Peyer's patch (tissue), 4 donors: ENCODE measurements around the gene NKAIN2. TPM values are rescaled to one million over a fixed set of nuclear protein-coding genes. Genes with fewer than 3 reads are reported as not detected.
"Not testable (repeated sequence)": the region's sequence is repeated elsewhere in the genome, so short reads cannot be mapped to it uniquely, and the experiment has no call there.

ENCODE experiments used
- DNase-seq, 3 donors: peaks; one replicate each; pipeline ENCODE4 v3.0.0-alpha.2; 2017 to 2019
- H3K27ac ChIP-seq, 4 donors: fragments of 200-600 bp; sonication (generic); one replicate each; pipeline ENCODE4 v1.5.1; 2016 to 2019
- H3K27me3 ChIP-seq, 2 donors: fragments of 200-600 bp; sonication (generic); one replicate each; pipeline ENCODE4 v1.5.1; 2019
- H3K36me3 ChIP-seq, 3 donors: fragments of 200-600 bp; sonication (generic); one replicate each; pipeline ENCODE4 v1.5.1; 2016 to 2019
- H3K4me1 ChIP-seq, 4 donors: fragments of 200-600 bp; sonication (generic); one replicate each; pipeline ENCODE4 v1.5.1; 2016 to 2019
- H3K4me3 ChIP-seq, 4 donors: fragments of 200-600 bp; sonication (generic); 1 replicate in 3 of 4; 2 replicates in 1 of 4; pipeline ENCODE4 v1.5.1; 2016 to 2019; ENCODE audit warnings: mild to moderate bottlenecking in 1 of 4
- H3K9me3 ChIP-seq, 4 donors: fragments of 200-600 bp; sonication (generic); one replicate each; pipeline ENCODE4 v1.5.1; 2016 to 2019; ENCODE audit warnings: mild to moderate bottlenecking in 1 of 4
- POLR2A ChIP-seq, 2 donors: fragments of 450-650 bp; IDR thresholded peaks; one replicate each; pipeline ENCODE4 v1.5.1; 2017; ENCODE audit warnings: antibody characterized with exemption in 2 of 2, mild to moderate bottlenecking in 2 of 2, moderate library complexity in 2 of 2
- total RNA-seq, 4 donors: library from RNA; depleted of rRNA; stranded (reverse); fragments of >200 nt; gene quantifications; one replicate each; pipeline ENCODE4 v1.1.0, GENCODE V29; 2016
- TF ChIP-seq, protein P1 (sequence below), 6 experiments: fragments of 450-650 bp in 4 of 6; fragments of 200-600 bp in 2 of 6; sonication (generic) in 1 of 6; IDR thresholded peaks; one replicate each; pipeline ENCODE4 v1.5.1; 2017 to 2019; ENCODE audit warnings: antibody characterized with exemption in 6 of 6, mild to moderate bottlenecking in 3 of 6, moderate library complexity in 1 of 6

Gene NKAIN2
- total RNA-seq, 4 donors from 2014 or later, result not detected

- no peak overlapping the region for H3K4me3 ChIP-seq
- no peaks in the 10 kb centered on the region for H3K27me3 ChIP-seq
- H3K27ac ChIP-seq, result no peak overlapping the region
- H3K4me1 ChIP-seq, result no peaks in the 10 kb centered on the region
- H3K36me3 ChIP-seq, result no peaks in the 10 kb centered on the region
- DNase-seq, result no peak
- H3K9me3 ChIP-seq, result no peaks in the 10 kb centered on the region
- TF ChIP-seq, protein P1, sequence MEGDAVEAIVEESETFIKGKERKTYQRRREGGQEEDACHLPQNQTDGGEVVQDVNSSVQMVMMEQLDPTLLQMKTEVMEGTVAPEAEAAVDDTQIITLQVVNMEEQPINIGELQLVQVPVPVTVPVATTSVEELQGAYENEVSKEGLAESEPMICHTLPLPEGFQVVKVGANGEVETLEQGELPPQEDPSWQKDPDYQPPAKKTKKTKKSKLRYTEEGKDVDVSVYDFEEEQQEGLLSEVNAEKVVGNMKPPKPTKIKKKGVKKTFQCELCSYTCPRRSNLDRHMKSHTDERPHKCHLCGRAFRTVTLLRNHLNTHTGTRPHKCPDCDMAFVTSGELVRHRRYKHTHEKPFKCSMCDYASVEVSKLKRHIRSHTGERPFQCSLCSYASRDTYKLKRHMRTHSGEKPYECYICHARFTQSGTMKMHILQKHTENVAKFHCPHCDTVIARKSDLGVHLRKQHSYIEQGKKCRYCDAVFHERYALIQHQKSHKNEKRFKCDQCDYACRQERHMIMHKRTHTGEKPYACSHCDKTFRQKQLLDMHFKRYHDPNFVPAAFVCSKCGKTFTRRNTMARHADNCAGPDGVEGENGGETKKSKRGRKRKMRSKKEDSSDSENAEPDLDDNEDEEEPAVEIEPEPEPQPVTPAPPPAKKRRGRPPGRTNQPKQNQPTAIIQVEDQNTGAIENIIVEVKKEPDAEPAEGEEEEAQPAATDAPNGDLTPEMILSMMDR (IDR thresholded peaks at IDR 0.05), result no peak
- TF ChIP-seq POLR2A (IDR thresholded peaks at IDR 0.05), result no peak
Observed at GRCh38 chr6:124462750-124463149, 659.1 kb downstream of the NKAIN2 start.

- TF ChIP-seq, protein P1 (IDR thresholded peaks at IDR 0.05), result no peak
- no peak for TF ChIP-seq POLR2A (IDR thresholded peaks at IDR 0.05)
- Histone ChIP-seq H3K4me1 (no peaks in the 10 kb centered on the region), H3K27me3 (no peaks in the 10 kb centered on the region), H3K4me3 (no peak overlapping the region), H3K27ac (no peak overlapping the region), H3K36me3 (no peaks in the 10 kb centered on the region), H3K9me3 (no peaks in the 10 kb centered on the region)
- DNase-seq, result no peak
Observed at GRCh38 chr6:124463271-124463670, 659.6 kb downstream of the NKAIN2 start.

- not testable (repeated sequence) for H3K36me3 ChIP-seq, H3K27me3 ChIP-seq, DNase-seq, H3K4me1 ChIP-seq, H3K4me3 ChIP-seq, H3K9me3 ChIP-seq, H3K27ac ChIP-seq
Observed at GRCh38 chr6:124464600-124464999, 660.9 kb downstream of the NKAIN2 start.

- TF ChIP-seq, protein P1 (IDR thresholded peaks at IDR 0.05), result no peak
- no peak for TF ChIP-seq POLR2A (IDR thresholded peaks at IDR 0.05)
- Histone ChIP-seq H3K27ac (no peak overlapping the region), H3K4me3 (no peak overlapping the region), H3K27me3 (no peaks in the 10 kb centered on the region), H3K9me3 (no peaks in the 10 kb centered on the region), H3K4me1 (no peaks in the 10 kb centered on the region), H3K36me3 (no peaks in the 10 kb centered on the region)
- no peak for DNase-seq
Observed at GRCh38 chr6:124466949-124467348, 663.3 kb downstream of the NKAIN2 start.

DNA sequence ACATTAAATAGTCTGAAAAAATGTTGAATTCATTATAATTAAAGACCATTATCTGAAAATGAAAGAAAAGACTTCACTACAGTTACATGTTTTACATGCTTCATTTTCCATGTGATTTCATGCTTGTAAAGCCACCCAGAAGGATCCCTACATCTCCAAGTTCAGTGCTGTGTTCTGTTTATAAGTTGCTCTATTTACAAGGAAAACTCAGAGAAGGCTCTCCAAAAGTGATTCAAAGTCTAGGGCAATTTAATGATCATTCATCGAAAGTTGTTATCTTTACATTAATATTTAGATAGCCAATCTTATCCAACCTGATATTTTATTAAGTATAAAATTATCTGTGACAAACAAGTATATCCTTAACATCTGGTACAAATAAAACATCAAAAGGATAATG, 663.7 kb downstream of the NKAIN2 start:
- no peaks in the 10 kb centered on the region for H3K36me3 ChIP-seq
- H3K27me3 ChIP-seq, result no peaks in the 10 kb centered on the region
- no peak overlapping the region for H3K27ac ChIP-seq
- TF ChIP-seq, protein P1 (IDR thresholded peaks at IDR 0.05), result no peak
- no peak for TF ChIP-seq POLR2A (IDR thresholded peaks at IDR 0.05)
- no peak overlapping the region for H3K4me3 ChIP-seq
- no peaks in the 10 kb centered on the region for H3K9me3 ChIP-seq
- no peaks in the 10 kb centered on the region for H3K4me1 ChIP-seq
- no peak for DNase-seq

DNA sequence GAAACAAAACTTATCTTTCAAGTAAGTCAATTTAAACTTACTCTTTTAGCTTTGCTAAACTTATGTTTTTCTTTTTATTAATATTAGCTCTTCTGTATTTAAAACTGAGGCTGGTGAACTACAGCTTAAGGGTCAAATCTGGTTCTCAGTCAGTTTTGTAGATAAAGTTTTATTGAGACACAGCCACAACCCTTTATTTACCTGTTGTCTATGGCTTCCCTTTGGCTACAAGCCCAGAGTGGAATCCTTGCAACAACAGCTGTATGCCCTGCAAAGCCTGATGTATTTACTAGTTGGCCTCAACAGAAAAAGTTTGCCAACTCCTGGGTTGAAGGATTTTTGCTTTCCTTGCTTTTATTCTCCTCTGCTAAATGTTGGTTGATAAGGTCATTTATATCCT, 667.1 kb downstream of the NKAIN2 start:
- no peaks in the 10 kb centered on the region for H3K9me3 ChIP-seq
- H3K27ac ChIP-seq, result no peak overlapping the region
- no peak overlapping the region for H3K4me3 ChIP-seq
- H3K36me3 ChIP-seq, result no peaks in the 10 kb centered on the region
- TF ChIP-seq, protein P1 (IDR thresholded peaks at IDR 0.05), result no peak
- TF ChIP-seq POLR2A (IDR thresholded peaks at IDR 0.05), result no peak
- H3K27me3 ChIP-seq, result no peaks in the 10 kb centered on the region
- no peaks in the 10 kb centered on the region for H3K4me1 ChIP-seq
- no peak for DNase-seq
